ENCODE results near the gene PEX5L. TPM values are rescaled to one million over a fixed set of nuclear protein-coding genes. Genes with fewer than 3 reads are reported as not detected.

PEX5L gene
- total RNA-seq, 2 donors from 2014 or later: not detected

DNA sequence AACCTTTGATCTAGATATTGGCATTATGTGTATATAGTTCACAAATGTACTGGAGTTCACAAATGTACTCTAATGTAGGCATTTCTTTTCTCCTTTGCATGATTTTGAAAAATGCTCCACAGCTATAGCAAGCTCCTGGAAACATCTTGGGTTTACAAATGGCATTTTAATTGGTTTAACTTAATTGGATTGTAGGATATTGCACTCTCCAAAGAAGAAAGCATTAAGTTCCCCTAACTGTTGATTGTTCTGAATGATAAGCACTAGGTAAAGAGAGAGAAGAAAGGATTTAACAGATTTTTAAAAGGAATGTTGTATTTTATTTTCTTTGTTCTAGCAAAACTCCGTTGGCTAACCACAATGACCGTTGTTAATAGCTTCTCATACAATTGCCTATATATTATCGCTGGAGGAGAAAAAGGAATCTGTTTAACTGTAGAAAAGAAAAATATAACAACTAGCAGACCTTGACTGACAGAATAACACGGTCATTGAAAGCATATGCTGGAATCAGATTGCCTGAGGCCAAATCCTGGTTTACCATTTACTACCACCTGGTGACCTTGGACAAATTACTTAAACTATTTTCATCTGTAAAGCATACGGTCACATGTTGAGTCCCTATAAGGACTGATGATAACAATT, 170.8 kb downstream of the PEX5L start:
- H3K9me3 ChIP-seq: no peaks in the 10 kb centered on the region
- no peaks in the 10 kb centered on the region for H3K36me3 ChIP-seq
- no peaks in the 10 kb centered on the region for H3K4me1 ChIP-seq (ENCODE audit: control insufficient read depth in 1 of 2, low read depth in 2 of 2)
- no peak overlapping the region for H3K27ac ChIP-seq
- TF ChIP-seq, protein P1, sequence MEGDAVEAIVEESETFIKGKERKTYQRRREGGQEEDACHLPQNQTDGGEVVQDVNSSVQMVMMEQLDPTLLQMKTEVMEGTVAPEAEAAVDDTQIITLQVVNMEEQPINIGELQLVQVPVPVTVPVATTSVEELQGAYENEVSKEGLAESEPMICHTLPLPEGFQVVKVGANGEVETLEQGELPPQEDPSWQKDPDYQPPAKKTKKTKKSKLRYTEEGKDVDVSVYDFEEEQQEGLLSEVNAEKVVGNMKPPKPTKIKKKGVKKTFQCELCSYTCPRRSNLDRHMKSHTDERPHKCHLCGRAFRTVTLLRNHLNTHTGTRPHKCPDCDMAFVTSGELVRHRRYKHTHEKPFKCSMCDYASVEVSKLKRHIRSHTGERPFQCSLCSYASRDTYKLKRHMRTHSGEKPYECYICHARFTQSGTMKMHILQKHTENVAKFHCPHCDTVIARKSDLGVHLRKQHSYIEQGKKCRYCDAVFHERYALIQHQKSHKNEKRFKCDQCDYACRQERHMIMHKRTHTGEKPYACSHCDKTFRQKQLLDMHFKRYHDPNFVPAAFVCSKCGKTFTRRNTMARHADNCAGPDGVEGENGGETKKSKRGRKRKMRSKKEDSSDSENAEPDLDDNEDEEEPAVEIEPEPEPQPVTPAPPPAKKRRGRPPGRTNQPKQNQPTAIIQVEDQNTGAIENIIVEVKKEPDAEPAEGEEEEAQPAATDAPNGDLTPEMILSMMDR (IDR thresholded peaks at IDR 0.05): no peak
- DNase-seq (ENCODE audit: low spot score) (no peak), ATAC-seq (ENCODE audit: insufficient number of reproducible peaks, low FRiP score, low read depth) (no peak)
- no peak overlapping the region for H3K4me3 ChIP-seq
- H3K27me3 ChIP-seq (replicated peaks; ENCODE audit: insufficient read depth): no peaks in the 10 kb centered on the region

DNA sequence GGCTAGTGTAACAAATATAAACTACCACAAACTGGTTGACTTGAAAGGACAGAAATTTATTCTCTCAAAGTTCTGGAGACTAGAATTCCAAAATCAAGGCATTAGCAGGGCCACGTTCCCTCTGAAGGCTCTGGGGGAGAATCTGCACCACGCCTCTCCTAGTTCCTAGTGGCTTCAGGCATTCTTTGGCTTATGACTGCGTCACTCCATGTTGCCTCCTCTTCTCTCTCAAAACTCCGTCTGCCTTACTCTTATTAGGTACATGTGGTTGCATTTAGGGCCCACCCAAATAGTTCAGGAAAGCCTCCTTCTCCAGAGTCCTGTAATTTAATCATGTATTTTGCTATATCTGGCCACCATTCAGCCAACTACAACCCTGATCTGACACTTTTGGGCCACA, 174.8 kb downstream of the PEX5L start:
- no peak overlapping the region for H3K27ac ChIP-seq
- no peaks in the 10 kb centered on the region for H3K27me3 ChIP-seq (replicated peaks; ENCODE audit: insufficient read depth)
- TF ChIP-seq, protein P1 (IDR thresholded peaks at IDR 0.05): no peak
- no peaks in the 10 kb centered on the region for H3K9me3 ChIP-seq
- DNase-seq (ENCODE audit: low spot score) (no peak), ATAC-seq (ENCODE audit: insufficient number of reproducible peaks, low FRiP score, low read depth) (no peak)
- H3K4me3 ChIP-seq: no peak overlapping the region
- no peaks in the 10 kb centered on the region for H3K36me3 ChIP-seq
- no peaks in the 10 kb centered on the region for H3K4me1 ChIP-seq (ENCODE audit: control insufficient read depth in 1 of 2, low read depth in 2 of 2)

DNA sequence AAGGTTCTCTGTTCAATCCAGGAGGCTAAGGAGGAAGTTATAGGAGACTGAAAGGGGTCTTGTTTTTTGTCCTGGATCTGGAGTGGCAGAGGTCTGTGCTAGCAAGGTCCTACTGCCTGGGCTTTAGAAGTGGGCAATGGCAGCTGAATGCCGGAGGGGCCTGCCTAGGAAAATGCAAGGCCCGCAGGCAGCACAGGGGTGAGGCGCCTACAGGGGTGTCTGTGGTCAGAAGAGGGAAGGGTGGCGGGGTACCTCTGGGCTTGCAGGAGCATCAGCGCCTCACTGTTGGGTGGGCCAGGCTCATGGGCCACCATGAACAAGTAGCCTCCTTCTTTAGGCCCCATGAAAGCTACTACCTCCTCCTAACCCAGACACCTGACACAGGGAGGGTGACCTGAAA, 175.4 kb downstream of the PEX5L start:
- no peak for DNase-seq (ENCODE audit: low spot score)

DNA sequence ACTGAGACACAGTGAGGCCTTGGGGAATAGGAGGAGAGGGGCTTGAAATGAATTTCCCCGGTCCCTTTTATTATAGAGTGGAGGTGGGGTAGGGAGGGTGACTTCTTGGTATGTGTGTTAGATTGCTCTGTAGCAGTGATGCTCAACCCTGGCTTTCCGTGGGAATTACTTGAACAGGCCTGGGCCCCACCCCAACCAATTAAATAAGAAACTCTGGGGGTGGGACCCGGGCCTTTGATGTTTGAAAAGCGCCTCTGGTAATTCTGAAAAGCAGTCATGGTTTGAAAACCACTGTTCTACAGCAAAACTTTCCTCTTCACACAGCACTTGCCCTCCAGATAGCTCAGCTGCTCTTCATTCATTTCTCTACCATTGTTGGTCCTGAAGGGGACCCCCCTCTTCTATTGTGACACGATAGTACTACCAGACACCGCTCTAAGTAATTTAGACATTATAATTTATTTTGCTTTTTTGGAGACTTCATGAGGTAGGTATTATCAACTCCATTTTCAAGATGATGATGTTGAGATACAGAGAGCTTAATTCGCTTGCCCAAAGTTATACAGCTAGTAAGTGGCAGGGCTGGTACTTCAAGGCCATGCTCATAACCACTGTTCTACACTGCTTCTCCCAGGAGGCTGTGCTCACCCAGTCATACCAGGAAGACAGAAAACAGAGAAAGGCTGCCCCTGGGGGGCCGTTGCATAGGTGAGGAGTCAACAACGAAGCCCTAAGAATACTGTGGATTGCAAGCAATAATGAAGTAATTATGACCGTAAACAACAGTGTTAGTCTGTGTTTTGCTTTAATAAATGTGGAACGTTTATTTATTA, 176.2 kb downstream of the PEX5L start:
- ATAC-seq (ENCODE audit: insufficient number of reproducible peaks, low FRiP score, low read depth): no peak
- Histone ChIP-seq H3K9me3 (no peaks in the 10 kb centered on the region), H3K4me1 (ENCODE audit: control insufficient read depth in 1 of 2, low read depth in 2 of 2) (no peaks in the 10 kb centered on the region), H3K4me3 (no peak overlapping the region), H3K36me3 (no peaks in the 10 kb centered on the region), H3K27ac (no peak overlapping the region), H3K27me3 (replicated peaks; ENCODE audit: insufficient read depth) (no peaks in the 10 kb centered on the region)
- DNase-seq (ENCODE audit: low spot score): no peak
- TF ChIP-seq, protein P1 (IDR thresholded peaks at IDR 0.05): no peak

More for the DNA sequence above, 175.4 kb downstream of the PEX5L start:
- no peaks in the 10 kb centered on the region for H3K9me3 ChIP-seq
- no peaks in the 10 kb centered on the region for H3K27me3 ChIP-seq (replicated peaks; ENCODE audit: insufficient read depth)
- no peaks in the 10 kb centered on the region for H3K4me1 ChIP-seq (ENCODE audit: control insufficient read depth in 1 of 2, low read depth in 2 of 2)
- no peak overlapping the region for H3K4me3 ChIP-seq
- ATAC-seq (ENCODE audit: insufficient number of reproducible peaks, low FRiP score, low read depth): no peak
- TF ChIP-seq, protein P1 (IDR thresholded peaks at IDR 0.05): no peak
- no peak overlapping the region for H3K27ac ChIP-seq
- no peaks in the 10 kb centered on the region for H3K36me3 ChIP-seq

DNA sequence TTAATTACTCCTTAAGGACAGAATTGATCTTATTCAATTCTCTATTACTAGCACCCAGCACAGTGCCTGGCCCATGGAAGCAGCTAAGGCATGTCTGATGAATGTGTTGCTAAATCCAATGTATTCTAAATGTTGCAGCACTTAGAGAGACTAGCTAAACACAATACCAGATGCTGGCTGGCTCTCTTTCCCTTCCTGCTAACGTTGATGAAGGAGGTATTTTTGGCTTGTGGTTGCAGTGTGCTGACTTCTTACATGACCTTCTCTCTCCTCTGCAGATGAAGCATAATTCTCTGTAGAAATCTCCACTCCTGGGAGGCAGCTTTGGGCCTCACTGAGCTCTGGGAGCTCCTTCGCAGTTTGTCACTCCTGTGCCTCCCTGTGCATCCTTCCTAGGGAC, 183.6 kb downstream of the PEX5L start:
- no peak for ATAC-seq (ENCODE audit: insufficient number of reproducible peaks, low FRiP score, low read depth)
- Histone ChIP-seq H3K4me3 (no peak overlapping the region), H3K9me3 (no peaks in the 10 kb centered on the region), H3K4me1 (ENCODE audit: control insufficient read depth in 1 of 2, low read depth in 2 of 2) (no peaks in the 10 kb centered on the region), H3K27me3 (replicated peaks; ENCODE audit: insufficient read depth) (no peaks in the 10 kb centered on the region), H3K36me3 (no peaks in the 10 kb centered on the region), H3K27ac (no peak overlapping the region)
- no peak for DNase-seq (ENCODE audit: low spot score)
- TF ChIP-seq, protein P1 (IDR thresholded peaks at IDR 0.05): no peak

All from thoracic aorta (tissue), 2 donors.